ENCODE measurements around the gene PIGR. TPM values are rescaled to one million over a fixed set of nuclear protein-coding genes. Genes with fewer than 3 reads are reported as not detected.

The PIGR gene
- total and polyA plus RNA-seq, 9 of the 15 experiments (the other 6 are each of a cell fraction or from before 2014, with no cell fraction given) = 0.01 to 1.5 (median 0.03) TPM; not detected in 4

DNA sequence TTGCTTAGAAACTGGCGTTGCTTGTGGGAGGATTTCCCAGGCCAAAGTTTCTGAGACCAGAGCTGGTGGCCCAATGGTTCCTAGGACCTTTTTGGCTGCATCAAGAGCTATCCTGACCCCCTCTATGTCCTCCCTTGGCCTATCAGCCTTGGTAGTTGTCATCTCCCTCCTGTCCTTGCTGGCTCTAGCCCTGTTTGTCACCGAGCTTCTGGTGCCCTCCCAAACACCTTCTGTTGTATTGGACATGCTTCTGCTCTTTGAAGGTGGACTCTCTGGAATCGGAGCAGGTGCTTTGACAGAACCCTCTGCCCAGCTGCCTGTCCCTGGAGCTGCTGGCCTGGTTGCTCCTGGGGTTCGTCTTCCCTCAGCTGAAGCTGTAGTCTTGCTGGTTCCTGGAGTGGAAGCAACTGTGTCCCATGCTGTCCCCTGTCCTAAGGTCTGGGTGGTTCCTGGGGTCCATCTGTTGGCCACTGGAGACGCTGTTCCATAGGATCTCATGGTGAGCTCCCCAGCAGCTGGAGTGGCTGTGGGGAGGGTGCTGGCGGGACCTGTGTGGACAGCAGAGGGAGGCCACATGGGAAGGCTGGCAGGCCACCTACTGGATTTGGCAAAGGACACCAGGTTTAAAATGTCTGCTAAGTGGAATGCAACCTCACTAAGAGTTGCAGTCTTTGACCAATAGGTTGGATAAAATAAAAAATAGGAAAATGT, 14.6 kb upstream of the PIGR start (continued):
- TF ChIP-seq, protein P1, sequence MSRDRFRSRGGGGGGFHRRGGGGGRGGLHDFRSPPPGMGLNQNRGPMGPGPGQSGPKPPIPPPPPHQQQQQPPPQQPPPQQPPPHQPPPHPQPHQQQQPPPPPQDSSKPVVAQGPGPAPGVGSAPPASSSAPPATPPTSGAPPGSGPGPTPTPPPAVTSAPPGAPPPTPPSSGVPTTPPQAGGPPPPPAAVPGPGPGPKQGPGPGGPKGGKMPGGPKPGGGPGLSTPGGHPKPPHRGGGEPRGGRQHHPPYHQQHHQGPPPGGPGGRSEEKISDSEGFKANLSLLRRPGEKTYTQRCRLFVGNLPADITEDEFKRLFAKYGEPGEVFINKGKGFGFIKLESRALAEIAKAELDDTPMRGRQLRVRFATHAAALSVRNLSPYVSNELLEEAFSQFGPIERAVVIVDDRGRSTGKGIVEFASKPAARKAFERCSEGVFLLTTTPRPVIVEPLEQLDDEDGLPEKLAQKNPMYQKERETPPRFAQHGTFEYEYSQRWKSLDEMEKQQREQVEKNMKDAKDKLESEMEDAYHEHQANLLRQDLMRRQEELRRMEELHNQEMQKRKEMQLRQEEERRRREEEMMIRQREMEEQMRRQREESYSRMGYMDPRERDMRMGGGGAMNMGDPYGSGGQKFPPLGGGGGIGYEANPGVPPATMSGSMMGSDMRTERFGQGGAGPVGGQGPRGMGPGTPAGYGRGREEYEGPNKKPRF (IDR thresholded peaks at IDR 0.05; ENCODE audit: low read depth, low read length) = no peak
- TF ChIP-seq, protein P2, sequence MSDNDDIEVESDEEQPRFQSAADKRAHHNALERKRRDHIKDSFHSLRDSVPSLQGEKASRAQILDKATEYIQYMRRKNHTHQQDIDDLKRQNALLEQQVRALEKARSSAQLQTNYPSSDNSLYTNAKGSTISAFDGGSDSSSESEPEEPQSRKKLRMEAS (CRISPR knock-in tag; IDR thresholded peaks at IDR 0.05) = peak; percentile 58
- TF ChIP-seq HNRNPK (IDR thresholded peaks at IDR 0.05; ENCODE audit: low read depth, low read length, poor library complexity, severe bottlenecking) = no peak
- TF ChIP-seq, protein P3, sequence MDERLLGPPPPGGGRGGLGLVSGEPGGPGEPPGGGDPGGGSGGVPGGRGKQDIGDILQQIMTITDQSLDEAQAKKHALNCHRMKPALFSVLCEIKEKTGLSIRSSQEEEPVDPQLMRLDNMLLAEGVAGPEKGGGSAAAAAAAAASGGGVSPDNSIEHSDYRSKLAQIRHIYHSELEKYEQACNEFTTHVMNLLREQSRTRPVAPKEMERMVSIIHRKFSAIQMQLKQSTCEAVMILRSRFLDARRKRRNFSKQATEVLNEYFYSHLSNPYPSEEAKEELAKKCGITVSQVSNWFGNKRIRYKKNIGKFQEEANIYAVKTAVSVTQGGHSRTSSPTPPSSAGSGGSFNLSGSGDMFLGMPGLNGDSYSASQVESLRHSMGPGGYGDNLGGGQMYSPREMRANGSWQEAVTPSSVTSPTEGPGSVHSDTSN (CRISPR knock-in tag; IDR thresholded peaks at IDR 0.05; ENCODE audit: low read depth) = no peak
- TF ChIP-seq, protein P3 (tag; conservative IDR thresholded peaks at IDR 0.05; ENCODE audit: low read depth) = no peak
- TF ChIP-seq, protein P4, sequence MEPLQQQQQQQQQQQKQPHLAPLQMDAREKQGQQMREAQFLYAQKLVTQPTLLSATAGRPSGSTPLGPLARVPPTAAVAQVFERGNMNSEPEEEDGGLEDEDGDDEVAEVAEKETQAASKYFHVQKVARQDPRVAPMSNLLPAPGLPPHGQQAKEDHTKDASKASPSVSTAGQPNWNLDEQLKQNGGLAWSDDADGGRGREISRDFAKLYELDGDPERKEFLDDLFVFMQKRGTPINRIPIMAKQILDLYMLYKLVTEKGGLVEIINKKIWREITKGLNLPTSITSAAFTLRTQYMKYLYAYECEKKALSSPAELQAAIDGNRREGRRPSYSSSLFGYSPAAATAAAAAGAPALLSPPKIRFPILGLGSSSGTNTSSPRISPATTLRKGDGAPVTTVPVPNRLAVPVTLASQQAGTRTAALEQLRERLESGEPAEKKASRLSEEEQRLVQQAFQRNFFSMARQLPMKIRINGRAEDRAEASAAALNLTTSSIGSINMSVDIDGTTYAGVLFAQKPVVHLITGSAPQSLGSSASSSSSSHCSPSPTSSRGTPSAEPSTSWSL (CRISPR knock-in tag; IDR thresholded peaks at IDR 0.05; ENCODE audit: borderline replicate concordance) = no peak
- no peak for TF ChIP-seq NCOA6 (IDR thresholded peaks at IDR 0.05)
- no peak for TF ChIP-seq EP400 (IDR thresholded peaks at IDR 0.05)
- TF ChIP-seq BHLHE40 (IDR thresholded peaks at IDR 0.05; ENCODE audit: low read length) = 0 out of 2 replicates have a peak, but pooled peaks have one; percentile 25
- peak; percentile 45; the same call in 1 of the 2 replicates for TF ChIP-seq MYC (IDR thresholded peaks at IDR 0.05; ENCODE audit: low read depth, low read length)
- TF ChIP-seq MYC (CRISPR knock-in tag; IDR thresholded peaks at IDR 0.05; ENCODE audit: borderline replicate concordance, low read depth) = no peak
- no peak for TF ChIP-seq ZNF584 (CRISPR knock-in tag; IDR thresholded peaks at IDR 0.05; ENCODE audit: low read depth)
- TF ChIP-seq, protein P5, sequence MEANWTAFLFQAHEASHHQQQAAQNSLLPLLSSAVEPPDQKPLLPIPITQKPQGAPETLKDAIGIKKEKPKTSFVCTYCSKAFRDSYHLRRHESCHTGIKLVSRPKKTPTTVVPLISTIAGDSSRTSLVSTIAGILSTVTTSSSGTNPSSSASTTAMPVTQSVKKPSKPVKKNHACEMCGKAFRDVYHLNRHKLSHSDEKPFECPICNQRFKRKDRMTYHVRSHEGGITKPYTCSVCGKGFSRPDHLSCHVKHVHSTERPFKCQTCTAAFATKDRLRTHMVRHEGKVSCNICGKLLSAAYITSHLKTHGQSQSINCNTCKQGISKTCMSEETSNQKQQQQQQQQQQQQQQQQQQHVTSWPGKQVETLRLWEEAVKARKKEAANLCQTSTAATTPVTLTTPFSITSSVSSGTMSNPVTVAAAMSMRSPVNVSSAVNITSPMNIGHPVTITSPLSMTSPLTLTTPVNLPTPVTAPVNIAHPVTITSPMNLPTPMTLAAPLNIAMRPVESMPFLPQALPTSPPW (CRISPR knock-in tag; IDR thresholded peaks at IDR 0.05) = peak; percentile 31; the same call in 1 of the 2 replicates
- TF ChIP-seq, protein P6, sequence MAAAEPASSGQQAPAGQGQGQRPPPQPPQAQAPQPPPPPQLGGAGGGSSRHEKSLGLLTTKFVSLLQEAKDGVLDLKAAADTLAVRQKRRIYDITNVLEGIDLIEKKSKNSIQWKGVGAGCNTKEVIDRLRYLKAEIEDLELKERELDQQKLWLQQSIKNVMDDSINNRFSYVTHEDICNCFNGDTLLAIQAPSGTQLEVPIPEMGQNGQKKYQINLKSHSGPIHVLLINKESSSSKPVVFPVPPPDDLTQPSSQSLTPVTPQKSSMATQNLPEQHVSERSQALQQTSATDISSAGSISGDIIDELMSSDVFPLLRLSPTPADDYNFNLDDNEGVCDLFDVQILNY (CRISPR knock-in tag; IDR thresholded peaks at IDR 0.05) = no peak
- no peak for TF ChIP-seq ZNF146 (CRISPR knock-in tag; IDR thresholded peaks at IDR 0.05; ENCODE audit: unreplicated experiment)
